IPS-NIHi7 (cell line): Measurements from ENCODE around the gene PLCL1.
"Not testable (repeated sequence)": the region's sequence is repeated elsewhere in the genome, so short reads cannot be mapped to it uniquely, and the experiment has no call there.

Experiments
- DNase-seq: peaks from one replicate; pipeline ENCODE4 v3.0.0; 2012; ENCODE audit warnings: mixed read lengths; ENCODE audit errors: extremely low spot score

PLCL1 gene

DNA sequence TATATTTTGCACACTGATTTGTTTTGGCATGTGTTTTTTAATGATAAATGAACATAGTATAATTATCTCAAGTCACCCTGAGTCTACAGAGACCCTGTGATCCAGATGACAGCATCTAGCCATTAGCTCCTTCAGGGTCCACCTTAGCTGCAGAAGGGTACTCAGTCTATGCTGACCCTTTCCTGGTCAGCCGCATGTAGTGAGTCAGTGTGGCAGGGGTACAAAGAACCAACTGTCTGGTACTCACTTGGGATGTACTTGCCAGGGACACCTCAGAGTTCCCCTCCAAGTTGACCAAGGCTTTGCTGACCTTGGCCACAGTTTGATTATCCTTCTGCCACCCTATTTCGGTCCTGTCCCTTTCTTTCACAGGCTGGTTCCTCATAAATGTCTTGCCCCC lies 369.5 kb downstream of the PLCL1 start:
- DNase-seq = no peak

DNA sequence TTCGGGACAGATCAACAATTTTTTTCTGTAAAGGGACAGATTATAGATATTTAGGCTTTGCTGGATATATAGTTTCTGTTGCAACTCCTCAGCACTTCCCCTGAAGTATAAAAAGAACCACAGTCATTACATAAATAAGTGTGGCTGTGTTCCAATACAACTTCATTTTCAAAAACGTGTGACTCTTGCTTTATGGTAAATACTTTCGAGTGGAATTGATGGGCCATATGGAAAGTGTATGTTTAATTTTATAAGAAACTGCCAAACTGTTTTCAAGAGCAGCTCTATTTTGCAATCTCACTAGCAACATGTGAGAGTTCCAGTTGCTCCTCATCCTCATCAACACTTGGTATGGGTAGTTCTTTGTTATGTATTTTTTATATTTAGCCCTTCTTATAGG lies 370.9 kb downstream of the PLCL1 start:
- no peak for DNase-seq

DNA sequence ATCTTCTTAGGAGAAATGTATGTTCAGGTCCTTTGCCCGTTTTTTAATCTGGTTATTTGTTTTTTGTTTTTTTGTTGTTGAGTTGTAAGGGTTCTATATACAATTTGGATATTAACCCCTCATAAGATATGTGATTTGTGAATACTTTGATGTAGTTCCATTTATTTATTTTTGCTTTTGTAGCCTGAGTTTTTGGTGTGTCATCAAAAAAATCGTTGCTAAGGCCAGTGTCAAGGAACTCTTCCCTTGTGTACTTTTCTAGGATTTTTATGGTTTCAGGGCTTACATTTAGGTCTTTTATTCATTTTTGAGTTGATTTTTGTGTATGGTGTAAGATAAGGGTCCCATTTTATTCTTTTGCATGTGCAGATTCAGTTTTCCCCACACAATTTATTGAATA lies 372.6 kb downstream of the PLCL1 start:
- DNase-seq = no peak

DNA sequence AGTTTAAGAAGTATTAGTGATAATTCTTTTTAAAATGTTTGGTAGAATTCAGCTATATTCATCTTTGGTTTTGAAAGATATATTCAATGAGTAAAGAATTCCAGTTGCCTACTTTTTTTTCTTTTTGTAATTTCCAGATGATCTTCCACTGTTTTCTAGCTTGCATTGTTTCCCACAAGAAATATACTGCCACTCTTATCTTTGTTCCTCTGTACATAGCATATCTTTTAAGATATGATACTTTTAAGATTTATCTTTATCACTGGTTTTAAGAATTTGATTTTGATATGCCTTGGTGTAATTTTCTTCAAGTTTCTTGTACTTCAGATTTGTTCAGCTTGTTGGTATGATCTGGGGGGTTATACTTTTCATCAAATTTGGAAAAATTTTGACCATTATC lies 374.4 kb downstream of the PLCL1 start:
- no peak for DNase-seq

DNA sequence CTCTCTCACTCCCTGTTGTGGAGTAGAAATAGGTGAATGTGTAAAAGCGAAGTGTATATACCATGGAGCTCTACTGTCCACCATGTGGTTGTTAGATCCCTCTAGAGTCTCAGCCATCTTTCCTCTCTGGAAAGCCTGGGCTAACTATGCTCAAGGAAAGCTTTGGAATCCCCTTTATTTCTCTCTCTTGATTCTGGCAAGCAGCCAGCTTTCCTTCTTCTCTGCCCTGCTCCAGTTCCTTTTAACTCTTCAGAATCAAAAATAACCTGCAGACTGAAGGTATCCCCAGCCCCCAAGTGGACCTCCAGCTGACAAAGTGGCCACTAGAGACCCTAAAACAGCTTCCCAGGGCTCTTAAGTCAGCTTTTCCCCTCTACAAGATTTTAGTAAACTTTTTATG lies 381.9 kb downstream of the PLCL1 start:
- DNase-seq = no peak

DNA sequence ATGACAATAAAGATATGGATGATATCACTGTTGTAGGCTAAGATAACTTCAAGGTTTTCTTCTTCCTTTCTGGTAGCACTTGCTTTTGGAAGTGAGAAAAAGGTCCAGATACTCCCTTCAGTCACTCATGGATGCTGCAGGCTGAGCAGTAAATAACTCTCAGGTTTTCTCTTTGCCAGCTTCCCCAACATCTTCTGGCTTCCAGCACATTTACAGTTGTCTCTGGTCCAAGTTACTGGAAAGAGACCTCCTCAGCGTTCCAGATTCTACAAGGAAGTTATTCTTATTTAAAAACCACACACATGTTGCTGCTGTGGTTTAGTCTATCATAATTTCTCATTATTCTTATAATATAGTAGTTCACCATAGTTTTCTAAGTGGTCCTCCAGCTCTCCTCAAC lies 383.4 kb downstream of the PLCL1 start:
- DNase-seq = no peak

DNA sequence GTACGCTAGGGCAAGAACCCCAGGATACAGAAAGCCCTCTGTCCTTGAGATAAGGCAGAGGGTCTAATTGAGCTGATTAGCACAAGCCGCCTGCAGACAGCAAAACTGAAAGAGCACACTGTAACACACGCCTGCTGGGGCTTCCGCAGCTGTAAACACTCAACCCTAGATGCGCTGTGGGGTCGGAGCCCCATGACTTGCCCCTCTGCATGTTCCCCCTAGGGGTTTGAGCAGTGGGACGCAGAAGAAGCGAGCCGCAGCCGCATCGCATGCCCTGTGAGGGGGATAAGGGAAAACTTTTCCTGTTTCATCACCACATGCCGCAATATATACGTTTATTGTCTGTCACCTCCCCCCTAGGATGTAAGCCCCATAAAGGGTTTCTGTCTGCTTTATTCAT lies 384.6 kb downstream of the PLCL1 start:
- DNase-seq = no peak

DNA sequence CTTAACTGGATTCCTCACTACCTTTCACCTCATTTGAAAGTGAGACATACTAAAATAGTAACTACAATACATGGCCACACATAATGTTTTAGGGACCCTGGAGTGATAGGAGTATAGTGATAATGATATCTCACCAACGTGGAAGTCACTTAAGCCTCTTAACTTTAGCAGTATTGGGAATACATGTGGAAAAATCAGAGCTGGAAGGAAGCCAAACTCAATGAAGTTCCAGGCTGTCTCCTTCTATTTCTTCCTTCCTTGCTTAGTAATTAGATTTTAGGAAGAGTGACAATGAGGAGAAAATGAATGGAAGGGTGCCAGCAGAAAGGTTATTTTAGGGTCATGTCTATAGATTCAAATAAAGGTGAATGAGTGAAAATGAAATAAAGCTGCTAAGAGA lies 387.3 kb downstream of the PLCL1 start:
- no peak for DNase-seq

DNA sequence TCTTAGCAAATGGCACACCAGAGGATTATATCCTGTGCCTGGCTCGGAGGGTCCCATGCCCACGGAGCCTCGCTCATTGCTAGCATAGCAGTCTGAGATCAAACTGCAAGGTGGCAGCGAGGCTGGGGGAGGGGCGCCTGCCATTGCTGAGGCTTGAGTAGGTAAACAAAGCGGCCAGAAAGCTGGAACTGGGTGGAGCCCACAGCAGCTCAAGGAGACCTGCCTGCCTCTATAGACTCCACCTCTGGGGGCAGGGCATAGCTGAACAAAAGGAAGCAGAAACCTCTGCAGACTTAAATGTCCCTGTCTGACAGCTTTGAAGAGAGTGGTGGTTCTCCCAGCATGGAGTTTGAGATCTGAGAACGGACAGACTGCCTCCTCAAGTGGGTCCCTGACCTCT lies 392.2 kb downstream of the PLCL1 start:
- DNase-seq = not testable (repeated sequence)
